GM12891 (cell line): ENCODE measurements around the gene PLPPR4.
A peak's percentile ranks its signal among the peaks of the same experiment; 100 is the strongest.
"Not testable (repeated sequence)": the region's sequence is repeated elsewhere in the genome, so short reads cannot be mapped to it uniquely, and the experiment has no call there.

Source experiments
- DNase-seq: peaks from one replicate; pipeline ENCODE4 v3.0.0; 2011; ENCODE audit warnings: low spot score; ENCODE audit not compliant: insufficient read length
- FAIRE-seq: peaks from 2 replicates; lab custom pipeline; 2011; peaks lifted over from hg19 to GRCh38; lab: Jason Lieb, UNC
- PAX5 ChIP-seq: IDR thresholded peaks from 2 replicates; pipeline ENCODE4 v1.6.1; 2011; ENCODE audit warnings: low read length, moderate library complexity, mild to moderate bottlenecking; ENCODE audit not compliant: insufficient read depth, severe bottlenecking
- POLR2A ChIP-seq: IDR thresholded peaks from 2 replicates; pipeline ENCODE4 v1.6.1; 2011; ENCODE audit warnings: low read depth, low read length, control low read depth
- POLR2AphosphoS5 ChIP-seq: IDR thresholded peaks from 2 replicates; pipeline ENCODE4 v1.6.1; 2011; ENCODE audit warnings: low read depth, low read length, control low read depth
- POU2F2 ChIP-seq: IDR thresholded peaks from 2 replicates; pipeline ENCODE4 v1.6.1; 2011; ENCODE audit warnings: low read depth, mild to moderate bottlenecking, control low read depth, low read length, moderate library complexity
- SPI1 ChIP-seq: IDR thresholded peaks from 2 replicates; pipeline ENCODE4 v1.6.1; 2011; ENCODE audit warnings: low read depth, low read length, control low read depth
- TAF1 ChIP-seq: IDR thresholded peaks from 2 replicates; pipeline ENCODE4 v1.6.1; 2011; ENCODE audit warnings: low read depth, low read length, control low read depth

PLPPR4 gene

GRCh38 chr1:99266726-99267125 is 2.4 kb downstream of the PLPPR4 start:
- DNase-seq (no peak), FAIRE-seq (no peak)
- no peak for TF ChIP-seq PAX5
- no peak for TF ChIP-seq POLR2AphosphoS5
- no peak for TF ChIP-seq TAF1
- no peak for TF ChIP-seq POU2F2
- TF ChIP-seq SPI1: no peak
- no peak for TF ChIP-seq POLR2A

DNA sequence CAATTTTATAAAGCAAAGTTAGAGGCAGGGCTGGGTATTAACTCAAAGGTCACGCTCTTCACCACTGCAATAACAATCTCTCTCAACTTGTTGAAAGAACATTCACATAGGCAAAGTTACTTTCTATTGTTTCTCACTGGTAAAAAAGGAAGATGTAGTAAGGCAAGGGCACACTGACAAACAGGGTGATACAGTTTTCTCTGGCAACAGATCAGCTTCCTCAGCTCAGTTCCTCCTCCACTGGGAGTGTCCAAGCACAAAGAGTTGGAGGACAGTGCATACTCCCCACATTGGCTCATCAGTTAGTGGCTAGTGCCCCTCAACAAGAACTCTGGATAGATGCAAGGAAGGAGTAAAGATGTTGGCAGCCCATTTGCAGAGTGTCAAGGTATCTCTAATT is 3.7 kb downstream of the PLPPR4 start:
- TF ChIP-seq SPI1 (no peak), POLR2AphosphoS5 (no peak), POU2F2 (no peak), PAX5 (no peak), POLR2A (no peak), TAF1 (no peak)
- FAIRE-seq (no peak), DNase-seq (no peak)

DNA sequence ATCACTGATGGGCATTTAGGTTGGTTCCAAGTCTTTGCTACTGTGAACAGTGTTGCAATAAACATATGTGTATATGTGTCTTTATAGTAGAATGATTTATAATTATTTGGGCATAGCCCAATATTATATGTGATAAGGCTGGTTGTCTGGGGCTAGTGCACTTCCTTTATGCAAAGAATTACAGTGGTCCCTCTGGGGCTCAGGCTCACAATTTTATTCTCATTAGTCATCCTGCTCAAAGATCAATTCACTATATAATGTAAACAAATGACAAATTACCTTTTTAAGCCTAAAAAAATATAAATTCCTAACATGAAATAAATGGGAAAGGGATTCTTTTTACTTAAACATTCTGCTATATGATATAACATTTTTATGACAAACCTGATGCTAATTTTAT is 5.0 kb downstream of the PLPPR4 start:
- TF ChIP-seq POLR2AphosphoS5: no peak
- TF ChIP-seq TAF1: no peak
- no peak for TF ChIP-seq SPI1
- TF ChIP-seq POU2F2: no peak
- TF ChIP-seq PAX5: no peak
- no peak for TF ChIP-seq POLR2A
- FAIRE-seq (no peak), DNase-seq (no peak)

- no peak for DNase-seq
- FAIRE-seq: no peak
- TF ChIP-seq POU2F2 (no peak), SPI1 (no peak), POLR2A (no peak), TAF1 (no peak), POLR2AphosphoS5 (no peak), PAX5 (no peak)
These were observed 6.4 kb downstream of the PLPPR4 start for GRCh38 chr1:99270646-99271045.

DNA sequence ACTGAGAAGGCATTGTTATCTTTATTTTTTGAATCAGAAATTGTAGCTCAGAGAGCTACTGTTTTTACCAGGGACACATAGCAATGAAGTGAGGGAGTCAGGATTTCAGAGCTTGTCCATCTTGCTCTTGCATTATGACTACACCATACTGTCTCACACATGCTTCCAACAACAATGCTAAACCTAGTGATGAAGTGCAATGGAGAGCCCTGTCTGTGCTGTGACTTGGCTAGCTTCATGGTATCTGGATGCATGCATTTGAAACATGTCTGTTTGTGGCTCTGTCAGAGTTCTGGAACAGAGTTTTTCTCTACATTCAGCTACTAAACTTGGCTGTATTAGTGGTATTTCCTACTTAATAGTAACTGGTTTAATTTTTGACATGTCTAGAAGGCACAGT is 7.0 kb downstream of the PLPPR4 start:
- TF ChIP-seq POLR2A (no peak), POLR2AphosphoS5 (no peak), PAX5 (no peak)
- no peak for DNase-seq
- no peak for FAIRE-seq

GRCh38 chr1:99277066-99277465 is 12.8 kb downstream of the PLPPR4 start:
- FAIRE-seq (no peak), DNase-seq (no peak)
- TF ChIP-seq POLR2AphosphoS5: no peak
- TF ChIP-seq SPI1: no peak
- no peak for TF ChIP-seq TAF1
- TF ChIP-seq PAX5: no peak
- TF ChIP-seq POLR2A: no peak
- no peak for TF ChIP-seq POU2F2

DNA sequence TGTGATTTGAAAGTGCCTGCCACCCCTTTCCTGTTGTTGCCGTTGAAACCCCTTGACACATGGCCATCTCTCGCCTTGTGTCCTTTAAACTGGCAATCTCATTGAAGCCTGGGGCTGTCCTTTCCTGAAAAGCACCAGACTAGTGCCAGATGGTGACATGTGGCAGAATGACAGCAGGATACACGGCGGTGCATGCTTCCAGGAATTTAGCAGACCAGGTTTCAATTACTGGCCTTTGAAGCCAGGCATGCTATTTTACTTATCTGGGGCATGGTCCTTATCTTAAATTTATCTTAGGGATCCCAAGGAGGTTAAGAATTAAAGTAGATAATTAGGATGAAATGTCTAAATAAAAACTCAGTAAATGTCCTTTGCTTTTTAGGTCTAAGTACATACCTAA is 15.2 kb downstream of the PLPPR4 start:
- TF ChIP-seq POLR2AphosphoS5 (no peak), SPI1 (no peak), TAF1 (no peak), POLR2A (no peak), PAX5 (no peak), POU2F2 (no peak)
- DNase-seq (no peak), FAIRE-seq (no peak)

DNA sequence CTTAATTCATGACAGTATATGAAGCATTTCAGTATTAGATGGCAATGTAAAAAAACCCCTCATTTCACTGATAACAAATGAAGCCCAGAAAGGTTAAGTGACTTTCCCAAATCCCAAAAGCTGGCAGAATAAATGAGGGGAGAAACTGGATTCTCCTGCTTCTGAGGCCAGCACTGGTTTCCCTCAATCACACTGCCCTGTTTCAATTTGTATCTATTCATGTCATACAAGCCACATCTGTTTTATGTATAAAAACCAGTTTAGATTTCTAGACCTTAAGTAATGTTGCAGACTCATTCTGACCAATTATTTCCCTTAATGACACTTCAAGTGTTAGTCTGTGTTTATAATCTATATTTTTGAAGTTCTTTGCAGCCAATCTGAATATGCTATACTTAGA is 16.8 kb downstream of the PLPPR4 start:
- DNase-seq (no peak), FAIRE-seq (no peak)
- no peak for TF ChIP-seq POLR2A
- no peak for TF ChIP-seq POLR2AphosphoS5
- no peak for TF ChIP-seq PAX5
- no peak for TF ChIP-seq TAF1
- TF ChIP-seq POU2F2: no peak
- TF ChIP-seq SPI1: no peak

DNA sequence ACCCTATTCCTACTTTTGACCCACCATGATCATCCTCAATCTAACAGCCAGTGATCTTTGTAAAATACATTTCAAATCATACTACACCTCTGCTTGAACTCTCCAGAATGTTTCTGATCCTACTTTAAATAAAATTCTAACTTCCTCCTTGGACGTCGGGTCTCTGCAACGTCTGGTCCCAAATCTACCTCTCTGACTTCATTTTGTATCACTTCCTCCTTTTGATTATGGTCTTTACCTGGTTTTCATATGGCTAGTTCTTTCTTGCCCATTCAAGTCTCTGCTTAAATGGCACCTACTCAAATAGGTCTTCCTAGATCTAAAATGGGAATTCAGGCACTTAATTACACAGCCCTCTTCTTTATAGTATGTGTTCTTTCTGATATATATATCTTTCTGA is 18.2 kb downstream of the PLPPR4 start:
- DNase-seq (no peak), FAIRE-seq (no peak)
- TF ChIP-seq SPI1: peak; percentile 79
- no peak for TF ChIP-seq POLR2A
- TF ChIP-seq POU2F2: no peak
- TF ChIP-seq TAF1: no peak
- no peak for TF ChIP-seq PAX5
- no peak for TF ChIP-seq POLR2AphosphoS5

DNA sequence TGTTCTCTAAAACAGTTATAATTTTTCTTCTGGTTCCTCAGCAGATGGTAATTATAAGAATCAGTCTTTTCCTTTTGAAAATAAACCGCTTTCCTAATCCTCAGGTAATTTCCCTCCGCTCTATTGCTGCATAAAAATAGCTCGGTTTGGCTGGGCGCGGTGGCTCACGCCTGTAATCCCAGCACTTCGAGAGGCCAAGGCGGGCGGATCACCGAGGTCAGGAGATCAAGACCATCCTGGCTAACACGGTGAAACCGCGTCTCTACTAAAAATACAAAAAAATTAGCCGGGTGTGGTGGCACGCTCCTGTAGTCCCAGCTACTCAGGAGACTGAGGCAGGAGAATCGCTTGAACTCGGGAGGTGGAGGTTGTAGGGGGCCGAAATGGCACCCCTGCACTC is 19.2 kb downstream of the PLPPR4 start:
- not testable (repeated sequence) for FAIRE-seq, DNase-seq

DNA sequence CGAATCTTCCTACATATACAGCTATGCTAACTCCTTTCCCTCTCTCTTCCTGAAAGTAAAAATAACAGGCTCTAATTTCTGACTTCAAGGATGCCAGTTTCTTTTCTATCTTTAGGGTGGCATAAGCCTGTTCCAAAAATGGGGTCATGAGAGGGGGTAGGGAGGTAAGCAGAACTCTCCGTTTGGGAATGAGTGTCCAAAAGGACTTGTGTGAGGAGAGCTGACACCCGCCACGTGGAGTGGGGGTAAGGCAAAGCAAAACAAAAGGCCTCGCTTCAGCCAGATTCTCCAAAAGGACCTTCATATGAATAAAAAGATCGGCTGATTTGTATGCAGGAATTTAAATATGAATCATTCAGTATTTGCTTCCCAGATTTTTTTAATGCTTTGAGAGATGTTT is 28.6 kb downstream of the PLPPR4 start:
- TF ChIP-seq PAX5: no peak
- no peak for TF ChIP-seq TAF1
- TF ChIP-seq SPI1: no peak
- TF ChIP-seq POLR2A: no peak
- TF ChIP-seq POU2F2: no peak
- no peak for TF ChIP-seq POLR2AphosphoS5
- FAIRE-seq: no peak
- no peak for DNase-seq
